ENCODE results near the gene PITX2.

GRCh38 chr4:110633358-110634341, 10.8 kb upstream of the PITX2 start:
- TF ChIP-seq CTCF (IDR thresholded peaks at IDR 0.05; ENCODE audit: borderline replicate concordance, extremely low read depth, low read length, poor library complexity, severe bottlenecking) = no peak
- TF ChIP-seq EZH2 (IDR thresholded peaks at IDR 0.05; ENCODE audit: borderline replicate concordance, low read depth, low read length, severe bottlenecking) = no peak

Data from DND-41 (cell line).